Measurements from ENCODE around the gene C6orf15. TPM values are rescaled to one million over a fixed set of nuclear protein-coding genes. Genes with fewer than 3 reads are reported as not detected.

C6orf15 gene
- polyA plus RNA-seq, 3 donors: not detected

GRCh38 chr6:31114970-31115849 is 2.8 kb upstream of the C6orf15 start:
- 38 to 65% (median 46%) methylated on average over 9 of the region's 9 CpGs for WGBS, 3 donors
- no peak overlapping the region for H3K27ac ChIP-seq (ENCODE audit: low read depth, low read length)

- 23 to 40% (median 28%) methylated on average over 3 of the region's 3 CpGs for WGBS, 3 donors
- H3K27ac ChIP-seq (ENCODE audit: low read depth, low read length): no peak within 1 kb of the TSS
Observed at GRCh38 chr6:31114541-31114878, 2.1 kb upstream of the C6orf15 start, which contains the start of gene PSORS1C1. PSORS1C1 (plus strand) TSS chr6:31114800; CDS start chr6:31129633, 14,833 bp downstream.

GRCh38 chr6:31113861-31114540 is 1.6 kb upstream of the C6orf15 start:
- 56 to 73% (median 66%) methylated on average over 7 of the region's 7 CpGs for WGBS, 3 donors

GRCh38 chr6:31111712-31112111 is 663 bp downstream of the C6orf15 start:
- H3K27ac ChIP-seq (ENCODE audit: low read depth, low read length): no peak overlapping the region
- WGBS, 3 donors: 80 to 92% (median 88%) methylated on average over 13 of the region's 13 CpGs

More at GRCh38 chr6:31113861-31114540, 1.6 kb upstream of the C6orf15 start:
- no peak overlapping the region for H3K27ac ChIP-seq (ENCODE audit: low read depth, low read length)

- WGBS, 3 donors: 66 to 80% (median 79%) methylated on average over 11 of the region's 11 CpGs
- H3K27ac ChIP-seq (ENCODE audit: low read depth, low read length): no peak overlapping the region
Observed at GRCh38 chr6:31110825-31111582, 1.4 kb downstream of the C6orf15 start.

- H3K27ac ChIP-seq (ENCODE audit: low read depth, low read length): no peak overlapping the region
- 66 to 75% (median 69%) methylated on average over 4 of the region's 4 CpGs for WGBS, 3 donors
Observed at GRCh38 chr6:31107052-31107451, 5.3 kb downstream of the C6orf15 start.

- WGBS, 3 donors: 98% methylated on average over 2 of the region's 2 CpGs
- H3K27ac ChIP-seq (ENCODE audit: low read depth, low read length): no peak overlapping the region
Observed at GRCh38 chr6:31103136-31103535, 9.2 kb downstream of the C6orf15 start.

- WGBS, 3 donors: 87 to 94% (median 89%) methylated on average over 4 of the region's 4 CpGs
- no peak overlapping the region for H3K27ac ChIP-seq (ENCODE audit: low read depth, low read length)
Observed at GRCh38 chr6:31098449-31098938, 13.9 kb downstream of the C6orf15 start.

GRCh38 chr6:31096656-31097055 is 15.7 kb downstream of the C6orf15 start:
- no peak overlapping the region for H3K27ac ChIP-seq (ENCODE audit: low read depth, low read length)
- WGBS, 3 donors: 60 to 76% (median 62%) methylated on average over 5 of the region's 5 CpGs

- 61 to 77% (median 76%) methylated on average over 3 of the region's 3 CpGs for WGBS, 3 donors
- H3K27ac ChIP-seq (ENCODE audit: low read depth, low read length): no peak overlapping the region
Observed at GRCh38 chr6:31096215-31096614, 16.2 kb downstream of the C6orf15 start.

GRCh38 chr6:31094389-31094881 is 17.9 kb downstream of the C6orf15 start:
- no peak overlapping the region for H3K27ac ChIP-seq (ENCODE audit: low read depth, low read length)
- WGBS, 3 donors: 22 to 51% (median 30%) methylated on average over 3 of the region's 3 CpGs

- WGBS, 3 donors: 80 to 93% (median 89%) methylated on average over 12 of the region's 12 CpGs
Observed at GRCh38 chr6:31092769-31093505, 19.4 kb downstream of the C6orf15 start.

GRCh38 chr6:31092238-31092637 is 20.1 kb downstream of the C6orf15 start:
- no peak overlapping the region for H3K27ac ChIP-seq (ENCODE audit: low read depth, low read length)
- WGBS, 3 donors: 95 to 97% (median 96%) methylated on average over 2 of the region's 2 CpGs

More at GRCh38 chr6:31092769-31093505, 19.4 kb downstream of the C6orf15 start:
- no peak overlapping the region for H3K27ac ChIP-seq (ENCODE audit: low read depth, low read length)

- H3K27ac ChIP-seq (ENCODE audit: low read depth, low read length): no peak overlapping the region
- WGBS, 3 donors: 46 to 59% (median 50%) methylated on average over 3 of the region's 3 CpGs
Observed at GRCh38 chr6:31091680-31092079, 20.7 kb downstream of the C6orf15 start.

GRCh38 chr6:31090973-31091364 is 21.4 kb downstream of the C6orf15 start:
- 91 to 92% (median 92%) methylated on average over 6 of the region's 6 CpGs for WGBS, 3 donors

GRCh38 chr6:31090275-31090972 is 22.0 kb downstream of the C6orf15 start:
- no peak overlapping the region for H3K27ac ChIP-seq (ENCODE audit: low read depth, low read length)
- WGBS, 3 donors: 84 to 94% (median 91%) methylated on average over 3 of the region's 3 CpGs

More at GRCh38 chr6:31090973-31091364, 21.4 kb downstream of the C6orf15 start:
- no peak overlapping the region for H3K27ac ChIP-seq (ENCODE audit: low read depth, low read length)

- WGBS, 3 donors: 11 to 13% (median 13%) methylated on average over 14 of the region's 14 CpGs
- no peak overlapping the region for H3K27ac ChIP-seq (ENCODE audit: low read depth, low read length)
Observed at GRCh38 chr6:31087494-31088089, 24.8 kb downstream of the C6orf15 start.

All from adipose tissue (tissue), 3 donors.